DMS 273 treated with DMSO at 0.1 percent for 48 hours (cell line): ENCODE results near the gene FXYD2.
"Not testable (repeated sequence)": the region's sequence is repeated elsewhere in the genome, so short reads cannot be mapped to it uniquely, and the experiment has no call there.

Experiments
- DNase-seq: peaks from one replicate; lab custom pipeline; 2025; lab: John Stamatoyannopoulos, UW

Gene FXYD2

DNA sequence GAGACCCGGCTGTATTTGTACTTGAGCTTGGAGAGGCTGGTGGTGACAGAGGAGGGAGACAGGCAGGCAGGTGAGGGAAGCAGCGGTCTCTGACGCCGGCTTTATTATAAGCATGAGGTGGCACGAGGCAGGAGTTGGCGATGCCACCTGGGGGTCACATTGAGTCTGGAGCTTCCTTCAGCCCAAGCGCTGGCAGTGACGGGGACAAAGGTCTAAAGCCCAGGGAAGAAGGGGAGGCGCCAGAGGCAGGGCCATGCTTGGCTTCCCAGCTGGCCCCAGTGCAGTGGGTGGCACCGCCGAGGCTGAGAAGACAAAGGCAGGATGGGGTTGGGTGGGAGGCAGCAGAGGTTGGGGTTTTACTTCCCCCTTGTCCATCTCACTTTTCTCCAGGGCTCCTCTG is 4.5 kb downstream of the FXYD2 start:
- no peak for DNase-seq

DNA sequence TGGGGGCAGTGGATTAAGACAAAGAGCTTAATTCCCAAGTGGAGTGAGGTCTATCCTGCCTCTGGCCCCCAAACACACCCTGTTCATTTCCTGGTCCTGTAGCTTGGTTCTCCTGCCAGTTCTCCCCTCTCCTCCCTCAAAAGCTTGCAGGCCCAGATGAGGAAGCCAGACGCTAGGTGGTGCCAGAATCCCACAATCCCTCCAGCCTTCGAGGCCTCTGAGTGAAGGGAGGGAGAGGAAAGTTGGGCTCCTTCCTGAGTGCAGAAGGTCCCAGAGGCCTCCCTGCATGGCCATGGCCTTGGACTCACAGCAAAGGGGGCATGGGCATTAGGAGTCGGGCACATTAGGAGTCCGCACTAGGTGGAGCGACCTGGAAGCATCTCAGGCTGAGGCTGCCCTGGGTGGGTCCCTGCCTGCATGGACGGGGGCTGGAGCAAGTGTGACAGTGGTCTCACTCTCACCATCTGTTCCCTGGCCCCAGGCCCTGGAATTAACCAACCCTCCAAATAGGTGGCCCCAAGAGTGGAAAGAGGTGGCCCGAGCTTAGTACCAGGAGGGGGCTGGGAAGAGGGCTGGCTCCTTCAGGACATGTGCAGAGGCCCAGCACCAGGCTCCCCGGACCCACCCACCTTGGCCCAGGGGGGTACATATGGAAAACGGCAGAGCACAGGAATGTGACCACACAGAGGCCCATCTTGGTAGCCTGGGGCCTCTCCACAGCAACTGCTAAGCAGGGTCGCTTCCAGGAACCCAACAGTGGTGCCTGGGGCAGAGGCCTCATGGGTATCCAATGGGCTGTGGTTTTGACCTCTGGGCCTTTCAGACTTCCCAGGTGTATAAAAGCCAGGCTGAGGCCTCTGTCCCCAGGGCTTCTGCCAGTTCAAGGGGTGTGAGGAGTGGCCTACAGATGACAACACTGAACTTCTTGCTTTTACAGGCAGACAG is 5.2 kb downstream of the FXYD2 start:
- DNase-seq: peak; percentile 7

DNA sequence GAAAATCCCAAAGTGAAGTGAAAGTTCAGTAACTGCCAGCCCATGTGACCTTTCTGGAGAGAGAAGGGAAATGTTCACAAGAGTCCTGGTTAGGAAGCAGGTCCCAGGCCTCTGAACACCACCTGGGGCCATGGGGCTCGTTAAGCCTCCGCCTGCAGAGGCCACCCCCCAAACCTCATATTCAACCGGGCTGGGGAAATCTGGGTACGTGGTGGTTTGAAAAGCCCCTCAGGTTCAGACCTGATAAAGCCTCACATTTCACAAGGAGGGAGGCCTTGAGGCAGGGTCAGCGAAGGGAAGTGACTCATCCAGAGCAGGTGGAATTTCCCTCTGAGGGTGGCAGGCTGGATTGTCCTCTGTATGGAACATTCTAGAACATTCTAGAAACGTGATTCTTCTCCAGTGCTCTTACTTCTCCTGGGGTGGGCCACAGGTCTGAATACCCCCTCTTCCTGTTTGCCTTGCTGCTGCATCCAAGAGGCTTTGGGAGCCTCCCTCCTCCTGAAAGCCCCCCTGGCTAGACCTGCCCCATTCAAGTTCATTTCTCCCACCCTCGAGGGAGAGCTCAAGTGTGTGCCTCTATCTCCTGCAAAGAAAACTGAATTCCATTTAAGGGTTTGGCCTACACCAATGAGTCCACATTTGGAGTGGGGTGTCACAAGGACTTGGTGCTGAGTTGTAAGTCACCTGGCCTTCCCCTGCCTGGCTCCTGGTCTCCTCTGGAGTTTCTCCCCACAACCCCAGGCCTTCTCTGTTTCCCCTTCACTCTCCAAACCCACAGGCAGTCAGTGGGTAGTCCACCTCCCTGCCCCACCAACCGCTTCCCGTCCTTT is 6.3 kb downstream of the FXYD2 start:
- no peak for DNase-seq

DNA sequence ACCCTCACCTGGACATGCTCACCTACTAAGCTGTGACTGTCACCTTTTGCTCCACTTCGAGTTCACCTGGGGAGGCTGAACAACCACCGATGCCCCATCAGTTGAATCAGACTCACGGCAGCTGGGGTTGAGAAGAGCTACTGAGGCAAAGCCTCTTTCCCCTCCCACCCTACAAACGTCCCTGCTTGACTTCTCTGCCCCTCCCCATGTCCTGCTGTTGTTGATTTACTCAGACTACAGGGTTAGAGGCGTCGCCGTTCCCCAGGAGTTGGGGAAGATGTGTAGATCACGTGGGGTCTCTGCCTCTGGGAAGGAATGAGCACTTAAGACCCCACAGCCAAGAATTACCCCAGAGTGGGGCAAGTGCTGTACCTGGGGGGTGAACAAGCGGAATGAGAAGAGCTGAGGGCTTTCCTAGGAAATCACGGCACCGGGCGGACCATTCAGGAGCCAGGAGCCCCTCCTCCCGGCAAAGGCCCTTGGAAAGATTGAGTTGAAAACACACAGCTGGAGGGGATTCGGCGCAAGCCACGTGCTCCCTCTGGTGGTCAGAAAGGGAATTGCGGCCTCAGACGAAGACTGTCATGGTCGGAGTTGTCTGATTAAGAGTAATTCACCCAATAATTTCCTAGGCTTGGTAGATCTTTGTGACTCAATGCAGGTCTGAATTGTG is 7.0 kb downstream of the FXYD2 start:
- DNase-seq: no peak

DNA sequence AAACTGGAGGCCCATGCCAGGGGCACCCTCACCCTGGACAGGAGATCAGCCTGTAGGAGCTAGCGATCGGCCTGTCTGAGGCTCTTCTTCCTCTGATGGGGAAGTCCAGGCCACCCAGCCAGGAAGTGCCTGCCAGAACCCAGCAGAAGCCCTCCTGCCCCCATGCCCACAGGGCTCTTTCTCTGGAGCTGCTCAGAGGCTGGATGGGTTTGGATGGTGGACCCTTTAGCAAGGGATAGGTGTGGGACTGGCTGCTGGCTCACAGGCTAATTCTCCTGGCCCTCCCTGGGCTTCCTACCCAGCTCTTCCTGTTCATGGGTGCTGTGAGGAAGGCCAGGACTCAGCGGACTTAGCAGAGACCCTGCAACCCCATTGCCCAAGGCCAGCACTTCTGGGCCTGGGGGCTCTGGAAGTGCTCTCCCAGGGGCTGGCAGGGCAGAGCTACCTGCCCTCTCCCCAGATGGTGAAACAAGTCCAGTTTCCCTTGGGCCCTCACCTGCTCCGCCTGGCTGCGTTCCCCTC is 7.6 kb downstream of the FXYD2 start:
- no peak for DNase-seq

DNA sequence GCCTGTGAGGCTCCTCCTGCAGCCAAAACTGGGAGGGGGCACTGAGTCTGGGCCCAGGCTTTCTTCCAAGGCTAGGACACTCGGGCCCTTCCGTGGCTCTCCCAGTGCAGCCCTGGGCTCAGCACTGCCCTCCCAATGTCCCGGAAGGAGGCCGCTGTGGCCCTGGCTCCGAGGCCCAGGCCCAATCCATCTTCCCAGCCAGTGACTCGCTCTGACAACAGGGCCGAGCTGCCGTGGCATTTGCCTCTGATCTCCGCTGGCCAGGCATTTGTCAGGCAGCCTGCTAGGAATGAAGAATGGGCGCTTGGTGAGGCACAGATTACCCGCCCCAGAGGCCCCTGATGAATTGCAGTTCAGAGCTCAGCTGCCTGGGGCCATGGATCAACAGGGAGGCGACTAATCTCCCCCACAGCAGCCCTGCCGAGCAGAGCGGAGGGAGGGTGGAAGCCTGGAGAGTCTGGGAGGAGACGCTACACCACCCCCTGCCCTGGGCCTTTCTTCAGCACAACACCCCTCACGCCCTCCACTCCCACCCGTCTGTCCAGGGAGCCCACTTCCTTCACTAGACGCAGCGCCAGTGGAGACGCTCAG is 8.3 kb downstream of the FXYD2 start:
- DNase-seq: no peak

DNA sequence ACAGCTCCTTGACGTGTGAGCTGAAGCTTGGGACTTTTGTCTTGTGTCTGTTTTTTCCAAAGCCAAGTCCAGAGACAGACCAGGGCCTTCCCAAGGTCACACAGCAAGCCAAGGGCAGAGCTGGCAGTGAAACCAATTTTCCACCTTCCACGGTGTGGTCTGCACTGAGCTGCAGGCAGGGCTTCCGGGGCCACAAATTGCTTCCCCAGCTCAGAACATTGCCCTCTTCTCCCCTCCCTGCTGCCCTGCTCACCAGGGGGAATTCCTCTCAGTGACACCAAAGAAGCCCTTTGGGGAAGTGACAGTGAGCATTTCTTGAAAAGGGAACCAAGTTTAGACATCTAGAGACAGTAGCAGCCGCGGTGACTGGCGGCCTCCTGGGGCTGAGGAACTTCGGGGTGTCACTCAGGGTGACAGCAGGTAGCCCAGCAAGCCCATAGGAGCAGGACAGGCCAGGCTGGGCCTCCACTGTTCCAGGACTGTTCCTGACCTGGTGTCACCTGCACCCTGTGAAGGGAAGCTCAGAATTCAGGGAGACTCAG is 9.2 kb downstream of the FXYD2 start:
- no peak for DNase-seq

DNA sequence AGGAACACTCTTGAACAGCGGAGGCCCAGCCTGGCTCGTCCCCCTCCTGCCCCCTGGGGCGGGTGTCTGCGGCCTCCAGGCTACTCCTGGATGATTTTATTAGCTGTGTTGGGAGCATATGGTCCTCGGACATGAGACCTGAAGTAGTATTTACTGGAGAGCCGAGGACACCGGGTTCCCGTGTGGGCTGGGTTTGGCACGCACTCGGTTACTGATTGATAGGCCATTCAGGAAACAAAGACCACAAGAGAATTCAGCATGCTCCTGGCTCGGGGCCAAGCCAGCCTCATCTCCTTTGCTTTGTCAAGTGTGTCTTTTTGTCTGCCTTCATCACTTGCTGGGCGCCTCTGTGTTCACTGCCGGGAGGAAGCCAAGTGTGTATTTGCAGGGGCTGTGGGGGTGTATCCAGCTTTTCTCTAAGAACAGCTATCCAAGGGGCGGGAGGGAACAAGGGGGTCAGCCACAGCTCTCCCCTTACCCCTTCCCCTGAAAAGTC is 9.7 kb downstream of the FXYD2 start:
- no peak for DNase-seq

DNA sequence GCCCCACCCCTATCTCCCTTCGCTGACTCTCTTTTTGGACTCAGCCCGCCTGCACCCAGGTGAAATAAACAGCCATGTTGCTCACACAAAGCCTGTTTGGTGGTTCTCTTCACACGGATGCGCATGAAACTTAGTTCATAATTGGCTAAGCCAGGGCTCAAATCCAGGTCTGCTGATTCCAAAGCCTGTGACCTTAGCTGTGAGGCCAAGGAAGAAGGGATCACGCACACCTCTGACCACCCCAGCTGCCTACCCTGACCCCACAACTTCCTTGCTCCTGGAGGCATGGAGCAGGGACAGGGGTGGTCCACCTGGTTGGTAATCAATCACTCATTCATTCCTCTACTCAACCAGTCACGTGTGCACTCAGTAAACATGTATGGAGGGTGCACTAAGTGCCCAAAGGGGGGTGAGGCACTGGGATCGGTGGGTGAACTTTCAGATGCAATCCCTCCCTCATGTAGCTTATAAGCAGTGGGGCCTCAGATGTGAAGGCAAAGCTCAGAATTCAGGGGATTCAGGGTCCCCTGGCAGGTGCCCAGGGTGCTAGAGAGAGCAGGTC is 10.3 kb downstream of the FXYD2 start:
- DNase-seq: no peak

DNA sequence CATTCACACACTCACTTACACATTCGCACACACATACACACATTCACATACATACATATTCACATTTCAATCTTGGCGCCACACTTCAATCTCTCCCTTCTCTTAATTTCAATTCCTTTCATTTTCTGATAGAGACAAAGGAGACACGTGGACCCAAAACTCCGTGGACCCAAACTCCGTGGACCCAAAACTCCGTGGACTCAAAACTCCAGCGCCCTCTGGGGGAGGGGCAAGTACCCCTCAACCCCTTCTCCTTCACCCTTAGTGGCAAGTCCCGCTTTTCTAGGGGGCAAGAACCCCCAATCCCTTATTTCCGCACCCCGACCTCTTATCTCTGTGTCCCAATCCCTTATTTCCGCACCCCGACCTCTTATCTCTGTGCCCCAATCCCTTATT is 14.5 kb downstream of the FXYD2 start:
- DNase-seq: not testable (repeated sequence)

DNA sequence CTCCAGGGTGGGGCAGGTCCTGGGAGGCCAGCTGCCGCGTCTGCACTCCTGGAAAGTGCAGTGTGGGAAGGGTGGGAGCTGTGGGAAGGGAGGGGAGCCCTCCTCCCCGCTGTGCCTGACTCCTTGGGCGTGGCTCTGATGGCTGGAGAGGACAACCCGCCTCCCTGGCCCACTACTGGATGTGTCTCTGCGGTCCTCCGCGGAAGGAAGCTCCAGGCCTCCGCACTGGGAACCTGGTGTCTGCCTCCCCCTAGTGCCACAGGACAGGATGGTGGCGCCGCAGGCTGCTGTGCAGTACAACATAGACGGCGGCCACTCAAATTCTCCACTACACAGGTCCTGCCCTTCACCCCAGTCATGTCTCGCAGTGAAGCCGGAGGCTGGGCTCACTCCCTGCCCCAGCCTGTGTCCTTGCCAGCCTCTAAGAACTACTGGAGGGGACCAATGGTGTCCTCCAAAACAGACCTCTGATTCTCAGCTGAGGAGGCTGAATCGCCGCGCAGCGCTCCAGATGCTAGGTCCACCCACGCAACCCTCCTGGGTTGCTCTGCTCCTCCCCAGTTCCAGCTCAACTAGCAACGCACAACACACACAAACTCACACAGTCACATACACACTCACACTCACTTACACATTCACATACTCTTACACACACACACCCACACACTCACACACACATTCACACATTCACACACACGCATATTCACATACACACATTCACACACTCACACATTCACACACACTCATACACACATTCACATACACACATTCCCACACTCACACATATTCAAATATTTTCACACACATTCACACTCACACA is 15.1 kb downstream of the FXYD2 start:
- peak; percentile 37 for DNase-seq

DNA sequence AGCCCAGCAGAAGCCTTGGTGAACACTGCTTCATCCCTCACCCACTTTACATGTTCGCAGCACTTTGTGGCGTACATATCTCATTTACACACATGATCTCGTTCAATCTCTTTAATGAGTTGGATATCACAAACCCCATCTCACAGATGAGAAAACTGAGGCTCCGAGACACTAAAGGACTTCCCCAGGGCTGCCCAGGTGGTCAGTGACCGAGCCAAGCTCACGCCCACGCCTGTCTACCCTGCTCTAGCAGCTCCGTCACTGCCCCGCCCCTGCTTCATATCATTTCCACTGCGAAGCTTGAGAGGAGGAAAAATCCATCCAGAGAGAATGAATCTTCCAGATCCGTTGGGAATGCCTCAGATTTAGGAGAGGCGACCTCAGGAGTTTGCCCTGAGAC is 15.8 kb downstream of the FXYD2 start:
- DNase-seq: no peak

DNA sequence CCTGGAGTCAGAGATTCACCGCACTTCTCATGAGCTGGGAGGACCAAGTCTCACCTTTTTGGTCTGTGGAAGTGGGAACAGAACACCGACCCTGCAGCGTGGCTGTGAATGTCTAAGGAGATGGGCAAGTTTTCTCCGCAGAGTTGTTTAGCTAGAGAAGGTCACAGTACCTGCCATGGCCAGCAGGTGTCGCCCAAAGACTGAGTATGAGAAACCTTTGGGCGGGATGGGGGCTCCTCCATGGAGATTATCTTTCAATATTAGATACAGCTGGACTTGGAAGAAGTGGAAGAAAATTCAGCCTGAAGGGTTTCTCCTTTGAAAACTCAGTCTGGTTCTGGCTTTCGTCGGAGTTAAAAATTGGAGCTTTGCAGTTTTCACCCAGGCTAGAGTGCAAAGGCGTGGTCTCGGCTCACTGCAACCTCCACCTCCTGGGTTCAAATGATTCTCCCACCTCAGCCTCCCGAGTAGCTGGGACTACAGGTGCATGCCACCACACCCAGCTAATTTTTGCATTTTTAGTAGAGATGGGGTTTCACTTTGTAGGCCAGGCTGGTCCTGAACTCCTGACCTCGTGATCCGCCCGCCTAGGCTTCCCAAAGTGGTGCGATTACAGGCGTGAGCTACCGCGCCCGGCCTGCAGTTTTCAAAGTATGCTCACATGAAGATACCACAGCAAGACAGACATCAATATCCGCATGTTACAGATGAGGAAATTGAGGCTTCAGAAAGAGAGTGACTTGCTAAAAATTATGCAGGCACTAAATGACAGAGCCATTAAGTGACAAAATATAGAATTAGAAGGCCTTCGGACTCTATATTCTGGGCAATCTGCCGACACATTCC is 16.8 kb downstream of the FXYD2 start:
- DNase-seq: no peak

DNA sequence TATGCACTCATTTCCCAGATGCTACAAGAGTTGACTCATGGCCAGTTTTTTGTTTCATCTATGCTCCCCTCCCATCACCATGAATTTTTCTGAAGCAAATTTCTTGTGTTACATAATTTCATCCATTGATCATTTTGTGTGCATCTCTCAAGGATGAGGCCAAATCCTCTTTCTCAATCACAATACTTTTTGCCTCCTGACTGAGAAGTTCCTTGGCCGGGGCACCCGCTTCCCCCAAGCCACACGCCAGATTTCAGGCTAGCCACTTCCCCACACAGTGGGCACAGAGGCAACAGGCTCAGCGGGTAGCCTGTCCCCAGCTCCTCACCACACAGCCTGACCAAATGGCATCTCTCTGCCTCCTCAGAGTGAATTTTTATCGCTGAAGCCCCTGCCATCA is 17.7 kb downstream of the FXYD2 start:
- DNase-seq: no peak

DNA sequence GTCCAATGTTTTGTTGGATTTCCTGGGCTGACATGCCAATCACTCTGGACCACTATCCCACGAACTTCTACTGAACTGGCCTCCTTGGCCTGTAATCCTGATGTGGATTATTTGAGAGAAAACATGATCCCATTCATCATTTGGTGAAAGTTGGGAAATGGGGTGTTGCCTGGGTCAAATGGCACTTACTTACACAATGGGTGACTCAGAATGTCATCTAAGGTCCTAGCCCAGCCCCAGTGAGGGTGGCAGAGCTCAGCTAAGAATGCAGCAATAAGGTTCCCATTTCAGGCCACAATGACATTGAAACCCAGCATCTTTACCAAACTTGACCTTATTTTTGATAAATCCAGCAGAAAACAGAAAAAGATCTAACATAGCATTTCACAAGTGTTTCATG is 19.5 kb downstream of the FXYD2 start:
- DNase-seq: no peak

DNA sequence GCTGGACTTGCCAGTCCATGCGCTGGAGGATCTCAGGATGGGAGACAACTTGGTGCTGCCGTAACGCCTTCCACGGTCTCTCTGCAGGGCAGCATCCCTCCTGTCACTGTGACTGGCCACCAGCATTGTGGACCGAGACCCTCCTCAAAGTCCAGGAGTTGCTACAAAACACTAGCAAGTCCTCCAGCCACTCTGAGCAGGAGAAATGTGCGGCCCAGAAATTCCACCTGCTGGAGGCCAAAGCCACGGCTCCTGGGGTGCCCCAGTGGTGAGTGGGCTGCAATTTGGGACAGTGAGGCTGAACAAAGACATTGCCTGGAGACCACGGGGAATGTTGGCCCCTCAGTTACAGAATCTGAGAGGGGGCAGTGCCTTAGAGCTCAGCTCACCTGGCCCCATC is 20.6 kb downstream of the FXYD2 start:
- DNase-seq: no peak

DNA sequence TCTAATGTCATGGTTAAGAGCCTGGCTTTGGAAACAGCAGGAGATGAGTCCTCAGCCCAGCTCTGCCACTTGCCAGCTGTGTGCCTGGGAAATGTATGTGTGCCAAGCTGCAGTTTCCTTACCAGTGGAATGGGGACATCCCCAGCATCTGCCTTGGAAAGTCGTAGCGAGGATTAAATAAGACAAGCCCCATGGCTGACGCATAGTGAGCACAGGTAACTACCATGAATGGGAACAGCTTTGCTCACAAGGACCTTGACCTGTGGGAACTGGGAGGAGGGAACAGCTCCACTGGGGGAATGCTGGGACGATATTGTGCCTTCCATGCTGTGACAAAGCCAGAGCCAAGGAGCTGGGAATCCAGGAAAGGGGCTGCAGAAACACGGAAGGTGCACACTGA is 24.9 kb downstream of the FXYD2 start:
- no peak for DNase-seq

DNA sequence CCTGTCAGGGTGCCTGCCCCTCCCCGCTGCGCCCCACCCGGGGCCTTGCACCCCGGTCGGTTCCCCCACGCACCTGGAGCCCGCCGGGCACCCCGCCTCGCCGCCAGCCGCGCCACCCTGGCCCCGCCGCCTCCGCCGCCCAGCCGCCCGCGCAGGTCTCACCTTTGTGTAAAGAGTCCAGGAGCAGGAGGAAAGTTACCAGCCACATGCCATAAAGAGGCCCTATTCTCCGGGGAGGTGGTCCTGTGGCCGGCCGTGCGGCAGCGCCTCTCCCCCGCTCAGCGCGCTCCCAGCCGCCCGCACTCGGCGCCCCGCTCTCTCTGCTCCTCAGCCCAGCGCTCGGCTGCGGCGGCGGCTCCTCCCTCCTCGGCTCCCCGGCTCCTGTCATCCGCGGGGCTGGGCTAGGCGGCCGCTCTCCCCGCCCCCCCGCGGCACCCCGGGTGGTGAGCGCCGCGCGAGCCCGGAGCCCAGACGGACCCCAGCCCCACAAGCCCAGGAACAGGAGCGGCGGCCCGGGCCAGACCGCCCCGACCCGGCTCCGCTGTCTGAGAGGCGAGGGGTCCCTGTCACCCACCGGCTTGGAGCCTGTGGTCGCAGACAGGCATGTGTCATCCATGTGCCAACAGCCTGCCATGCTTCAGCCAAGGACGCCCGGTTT is 27.5 kb downstream of the FXYD2 start, which contains the start of gene DSCAML1:
Gene DSCAML1, minus strand, starts transcription at position 345 of the 658 bp plus-strand sequence. Its CDS starts 137 bp downstream, at position 208.
- no peak for DNase-seq

DNA sequence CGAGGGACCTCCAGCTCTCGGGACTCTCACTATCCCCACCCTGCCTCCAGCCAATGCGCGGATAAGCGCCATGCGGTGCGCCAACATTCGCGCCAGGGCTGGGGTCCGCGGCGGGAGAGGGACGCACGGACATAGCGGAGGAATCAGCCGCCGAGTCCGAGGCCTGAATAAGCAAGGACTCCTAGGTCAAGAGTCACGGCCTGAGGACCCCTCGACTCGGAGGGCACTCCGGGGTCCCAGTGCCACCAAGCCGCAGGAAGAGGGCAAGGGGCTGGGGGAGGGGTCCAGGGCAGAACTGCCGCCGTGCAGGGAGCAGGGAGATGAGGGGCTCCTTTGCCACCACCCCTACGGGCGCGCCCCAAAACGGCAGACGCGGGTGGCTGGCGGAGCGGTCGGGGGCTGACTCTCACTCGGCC is 28.1 kb downstream of the FXYD2 start:
- DNase-seq: no peak
